ENCODE measurements around the gene NATD1.

The NATD1 gene, protein sequence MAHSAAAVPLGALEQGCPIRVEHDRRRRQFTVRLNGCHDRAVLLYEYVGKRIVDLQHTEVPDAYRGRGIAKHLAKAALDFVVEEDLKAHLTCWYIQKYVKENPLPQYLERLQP

DNA sequence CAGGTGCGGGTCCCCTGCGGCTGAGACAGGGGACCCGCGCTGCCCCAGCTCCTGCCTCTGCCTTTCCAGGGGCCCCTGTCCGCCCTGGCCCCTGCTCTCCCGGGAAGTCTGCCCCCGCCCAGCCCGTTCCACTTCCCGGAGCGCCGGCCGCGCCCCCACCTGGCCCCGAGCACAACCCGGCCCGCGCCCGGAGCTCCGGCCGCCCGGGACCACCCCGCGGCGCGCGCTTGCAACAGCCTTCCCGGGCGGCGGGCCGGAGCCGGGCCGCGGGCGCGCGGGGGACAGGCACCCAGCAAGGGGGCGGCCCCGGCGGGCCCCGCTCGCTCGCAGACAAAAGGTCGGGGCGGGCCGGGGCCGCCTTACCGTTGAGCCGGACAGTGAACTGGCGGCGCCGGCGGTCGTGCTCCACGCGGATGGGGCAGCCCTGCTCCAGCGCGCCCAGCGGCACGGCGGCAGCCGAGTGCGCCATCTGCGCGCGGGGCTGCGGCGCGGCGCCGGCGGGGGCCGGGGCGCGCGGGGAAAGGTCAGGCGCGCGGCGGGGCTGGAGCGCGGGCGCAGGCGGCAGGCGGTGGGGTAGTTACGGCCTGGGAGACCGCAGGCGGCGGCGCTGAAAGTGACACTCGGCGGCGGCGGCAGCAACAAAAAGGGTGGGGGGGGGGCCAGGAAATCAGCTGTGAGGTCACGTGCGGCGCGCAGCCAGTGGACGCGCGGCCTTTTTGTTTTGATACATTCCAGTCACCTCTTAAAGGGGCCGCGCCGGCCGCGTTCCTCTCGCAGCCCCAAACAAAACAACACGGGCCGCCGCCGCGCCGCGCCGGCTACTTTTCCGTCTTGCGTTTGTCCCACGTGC, at the start of gene NATD1:
Gene NATD1 (minus strand): TSS at position 615 of the 850 bp plus-strand sequence. CDS start 146 bp downstream, at position 469.
- peak; percentile 28 for DNase-seq

DNA sequence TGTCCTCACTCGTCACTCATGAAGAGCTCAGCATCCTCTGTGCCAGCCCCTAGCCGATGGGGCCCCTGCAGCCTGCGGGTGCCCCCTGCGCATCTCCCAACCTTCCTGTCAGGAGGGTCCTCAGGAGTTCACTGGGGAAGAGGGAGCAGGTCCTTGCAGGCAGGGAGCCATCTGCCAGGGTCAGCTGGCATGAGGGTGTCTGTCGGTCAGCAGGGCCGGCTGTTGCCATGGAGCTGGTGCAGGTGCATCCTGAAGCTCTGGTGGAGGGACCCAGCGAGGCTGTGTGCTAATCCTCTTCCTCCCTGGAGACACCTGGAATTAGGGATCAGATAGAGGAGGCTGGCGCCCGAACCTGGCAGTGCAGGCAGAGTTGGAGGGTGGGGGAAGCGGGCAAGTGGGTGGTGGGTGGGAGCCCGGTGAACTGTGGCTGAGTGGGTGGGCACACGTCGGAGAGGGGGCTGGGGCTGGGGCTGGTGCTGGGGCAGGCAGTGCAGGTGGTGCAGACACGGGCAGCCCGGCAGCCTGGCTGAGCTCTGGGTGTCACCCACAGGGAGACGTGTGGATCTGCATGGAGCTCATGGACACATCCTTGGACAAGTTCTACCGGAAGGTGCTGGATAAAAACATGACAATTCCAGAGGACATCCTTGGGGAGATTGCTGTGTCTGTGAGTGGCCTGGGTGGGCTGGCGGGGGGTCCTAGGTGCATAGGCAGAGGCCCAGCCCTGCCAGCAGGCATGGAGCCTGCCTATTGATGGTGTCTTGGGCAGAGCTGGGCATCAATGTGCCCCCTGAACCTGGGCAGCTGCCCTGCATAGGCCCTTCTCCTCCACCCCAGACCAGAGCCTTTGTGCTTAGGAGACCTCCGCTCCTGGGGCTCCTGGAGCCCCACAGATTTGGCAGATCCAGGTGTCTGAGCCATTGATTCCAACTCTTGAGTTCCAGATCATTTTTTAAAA, 48.7 kb upstream of the NATD1 start:
- DNase-seq: no peak

GRCh38 chr17:21300601-21301571, 47.7 kb upstream of the NATD1 start:
- DNase-seq: no peak

GRCh38 chr17:21299981-21300600, 46.9 kb upstream of the NATD1 start:
- DNase-seq: no peak

GRCh38 chr17:21298983-21299519, 45.8 kb upstream of the NATD1 start:
- no peak for DNase-seq

DNA sequence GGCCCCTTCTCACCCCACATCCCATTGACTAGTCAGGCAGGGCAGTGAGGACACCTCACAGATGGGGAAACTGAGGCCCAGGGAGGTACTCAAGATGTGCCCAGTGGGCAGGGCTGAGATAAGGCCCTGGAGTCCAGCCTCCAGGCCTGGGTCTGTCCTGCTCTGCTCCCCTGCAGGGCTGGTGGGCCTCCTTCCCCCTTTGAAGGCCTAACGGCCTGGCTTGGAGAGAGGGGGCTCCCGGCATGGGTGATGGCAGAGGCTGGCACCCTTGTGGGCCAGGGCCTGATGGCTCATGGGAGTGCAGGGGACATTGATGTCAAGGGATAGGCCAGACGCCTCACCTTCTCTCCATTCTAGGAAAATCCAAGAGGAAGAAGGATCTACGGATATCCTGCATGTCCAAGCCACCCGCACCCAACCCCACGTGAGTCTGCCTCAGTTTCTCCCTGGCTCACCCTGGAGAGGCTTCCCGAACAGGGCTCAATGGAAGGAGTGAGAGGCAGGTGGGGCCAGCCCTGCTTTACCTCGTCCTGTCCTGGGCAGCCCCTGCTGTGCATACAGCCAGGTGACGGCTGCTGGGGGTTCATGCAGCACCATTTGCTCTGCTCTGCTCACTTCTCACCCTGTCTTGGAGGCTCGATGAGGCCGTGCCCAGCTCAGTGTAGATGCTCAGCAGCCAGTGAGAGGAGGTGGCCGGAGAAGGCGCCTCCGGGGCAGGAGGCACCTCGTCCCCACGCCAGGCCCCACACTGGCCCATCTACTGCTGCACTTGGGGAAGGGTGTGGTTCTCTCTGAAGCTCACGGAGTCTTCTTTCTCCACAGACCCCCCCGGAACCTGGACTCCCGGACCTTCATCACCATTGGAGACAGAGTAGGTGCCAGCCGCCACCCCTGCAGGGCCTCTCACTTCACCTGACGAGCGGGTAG, 45.1 kb upstream of the NATD1 start:
- no peak for DNase-seq

GRCh38 chr17:21297597-21297996, 44.4 kb upstream of the NATD1 start:
- no peak for DNase-seq

GRCh38 chr17:21297026-21297520, 43.9 kb upstream of the NATD1 start:
- DNase-seq: no peak

- no peak for DNase-seq
Measured at GRCh38 chr17:21296097-21297025, 43.2 kb upstream of the NATD1 start.

DNA sequence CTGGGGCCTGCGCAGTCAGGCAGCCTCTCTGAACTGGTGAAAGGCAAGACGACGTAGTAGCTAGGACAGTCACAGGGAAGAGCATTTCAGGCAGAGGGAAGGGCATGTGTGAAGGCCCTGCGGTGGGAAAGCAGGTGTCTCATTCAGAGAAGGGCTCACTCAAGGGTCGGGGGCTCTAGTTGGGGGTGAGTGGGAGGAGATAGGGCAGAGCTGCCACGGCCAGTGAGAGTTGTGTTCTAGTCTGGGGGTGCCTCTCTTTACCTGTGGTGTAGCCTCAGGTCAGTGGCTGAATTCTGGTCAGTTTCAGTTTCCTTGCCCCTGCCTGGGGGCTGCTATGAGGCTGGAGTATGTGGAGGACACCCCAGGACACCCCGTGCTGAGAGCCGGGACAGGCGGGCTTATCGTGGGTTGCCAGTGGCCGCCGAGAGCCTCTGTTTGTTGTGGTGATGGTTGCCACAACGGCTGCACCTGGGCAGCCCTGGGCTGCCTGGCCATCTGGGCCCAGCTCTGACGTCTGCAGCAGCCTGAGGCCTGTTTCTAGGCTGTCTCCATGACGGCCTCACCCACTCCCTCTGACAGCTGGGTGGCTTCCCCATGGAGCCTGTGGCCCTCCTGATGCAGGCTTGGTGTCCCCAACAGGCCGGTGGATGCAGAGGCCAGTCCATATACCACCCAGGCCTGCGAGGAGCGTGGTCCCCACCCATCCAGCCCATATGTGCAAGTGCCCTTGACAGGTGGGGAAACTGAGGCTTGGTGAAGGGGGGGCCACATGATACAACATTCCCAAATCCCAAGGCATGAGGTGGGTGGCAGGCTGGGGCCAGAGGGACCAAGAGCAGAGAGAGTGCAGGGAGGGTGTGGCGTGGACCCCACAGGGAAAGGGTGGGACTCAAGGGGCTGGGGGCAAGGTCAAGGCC, 42.1 kb upstream of the NATD1 start:
- DNase-seq: no peak

DNA sequence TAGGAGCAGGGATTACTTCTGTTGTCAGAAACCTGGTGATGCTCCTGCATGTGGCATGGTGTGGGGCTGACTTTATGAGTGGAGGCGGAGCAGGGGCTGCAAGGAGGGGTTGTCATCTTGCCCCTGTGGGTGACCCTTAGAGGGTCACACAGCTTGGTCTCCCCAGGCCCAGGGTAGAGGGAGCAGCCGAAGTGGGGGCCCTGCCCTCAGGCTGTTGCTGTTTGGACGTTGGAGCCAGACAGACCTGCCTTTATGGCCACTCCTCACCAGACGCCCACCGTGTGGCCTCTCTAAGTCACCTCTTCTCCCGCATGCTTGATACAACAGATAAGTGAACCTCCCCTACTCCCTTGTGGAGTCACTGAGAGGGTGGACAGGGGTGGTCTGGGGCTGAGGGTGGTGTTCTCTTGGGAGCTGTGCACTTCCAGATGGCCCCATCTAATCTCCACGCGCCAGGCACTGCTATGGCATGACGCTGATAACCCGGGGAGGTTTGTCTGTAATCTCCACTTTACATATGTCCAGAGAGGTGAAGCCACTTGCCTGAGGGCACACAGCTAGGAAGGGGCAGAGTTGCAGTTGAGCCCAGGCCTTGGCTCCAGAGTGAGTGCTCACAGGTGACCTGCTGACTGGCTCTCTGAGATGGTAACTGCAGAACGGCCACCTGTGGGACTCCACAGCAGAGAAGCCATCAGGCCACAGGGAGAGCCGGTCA, 41.3 kb upstream of the NATD1 start:
- DNase-seq: no peak

DNA sequence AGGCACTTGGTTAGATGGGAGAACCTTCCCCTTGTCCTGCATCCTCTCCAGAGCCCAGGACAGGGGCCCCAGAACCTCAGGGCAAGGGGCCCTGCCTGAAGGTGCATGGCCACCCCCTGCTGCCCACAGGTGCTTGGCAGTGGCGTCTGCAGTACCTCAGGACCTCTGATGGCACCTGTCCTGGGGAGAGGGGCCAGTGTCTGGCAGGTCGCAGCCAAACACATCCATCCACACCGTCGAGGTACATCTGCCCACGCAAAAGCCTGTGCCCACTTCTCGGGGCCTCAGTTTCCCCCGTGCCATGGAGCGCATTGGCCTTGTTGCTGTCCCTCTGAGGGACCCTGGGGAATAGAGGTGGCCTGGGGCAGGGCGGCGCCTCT, 40.6 kb upstream of the NATD1 start:
- no peak for DNase-seq

DNA sequence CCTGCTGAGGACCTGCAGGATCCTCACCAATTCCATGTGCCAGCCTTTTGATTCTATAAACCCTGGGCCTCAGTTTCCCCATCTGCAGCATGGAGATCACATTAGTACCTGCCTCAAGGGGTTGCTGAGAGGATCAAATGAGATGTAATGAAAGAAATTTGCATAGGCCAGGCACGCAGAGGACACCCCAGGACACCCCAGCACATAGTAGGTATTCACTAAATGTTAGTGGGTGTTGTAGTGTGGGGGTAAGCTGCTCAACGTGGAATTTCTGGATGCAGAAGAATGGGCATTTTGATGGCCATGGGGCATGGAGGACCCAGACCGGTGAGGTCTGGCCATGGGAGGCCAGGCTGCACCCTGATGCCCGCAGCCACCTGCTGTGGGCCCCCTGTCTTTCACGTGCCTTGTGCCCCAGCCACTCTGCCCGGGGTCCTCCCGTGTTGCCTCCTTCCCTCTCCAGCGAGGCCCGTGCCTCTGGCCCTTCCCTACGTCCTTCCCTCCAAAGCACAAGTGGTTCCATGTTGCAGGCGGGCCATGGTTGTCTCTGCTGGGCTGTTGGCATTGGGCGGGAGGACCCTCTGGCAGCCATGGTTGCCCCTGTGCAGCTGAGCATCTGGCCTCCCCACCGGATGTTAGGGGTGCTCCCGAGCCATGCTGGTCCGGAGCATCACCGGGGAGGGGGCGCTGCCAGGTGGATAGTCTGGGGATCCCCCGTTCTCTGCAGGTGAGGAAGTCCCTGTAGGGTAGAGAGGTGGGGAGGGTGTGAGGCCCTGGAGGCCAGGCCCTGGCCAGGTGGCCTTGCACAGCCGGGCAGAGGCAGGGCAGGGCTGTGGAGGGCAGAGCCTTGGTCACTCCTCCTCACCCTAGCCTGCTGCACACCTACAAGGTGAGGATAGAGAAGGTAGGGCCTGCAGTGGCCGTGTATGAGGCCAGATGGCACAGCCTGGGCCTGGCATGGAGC, 39.9 kb upstream of the NATD1 start:
- no peak for DNase-seq

GRCh38 chr17:21291862-21292261, 38.7 kb upstream of the NATD1 start:
- DNase-seq: no peak

GRCh38 chr17:21291357-21291756, 38.1 kb upstream of the NATD1 start:
- DNase-seq: no peak

All from DMS 273 treated with DMSO at 0.1 percent for 48 hours (cell line).